ENCODE results near the gene WWOX. TPM values are rescaled to one million over a fixed set of nuclear protein-coding genes. Genes with fewer than 3 reads are reported as not detected.

The WWOX gene
- total and polyA plus RNA-seq, 2 of the 8 experiments (the other 6 are each of a cell fraction or from before 2014, with no cell fraction given): 5.4 to 16.7 TPM

- Histone ChIP-seq H3K4me3 (ENCODE audit: extremely low read depth in 1 of 4, insufficient read depth in 2 of 4, low read depth in 3 of 4, low read length in 4 of 4) (no peak overlapping the region), H2AK5ac (ENCODE audit: low read depth, low read length) (no peak overlapping the region), H4K20me1 (replicated peaks in 1 of 2; ENCODE audit: control insufficient read depth in 1 of 2, insufficient read depth in 2 of 2, low read length in 2 of 2) (no peaks in the 10 kb centered on the region), H3K14ac (ENCODE audit: insufficient read length) (no peak overlapping the region), H2BK120ac (replicated peaks; ENCODE audit: low read depth, low read length) (no peak overlapping the region), H3K56ac (replicated peaks; ENCODE audit: insufficient read length, low read depth, low read length) (no peak overlapping the region), H3K27me3 (replicated peaks in 1 of 4; ENCODE audit: control insufficient read depth in 3 of 4, extremely low read depth in 1 of 4, insufficient read depth in 3 of 4, low read length in 3 of 4) (no peaks in the 10 kb centered on the region), H3K4ac (replicated peaks; ENCODE audit: insufficient read length, low read depth, low read length) (no peak overlapping the region), H3K23me2 (ENCODE audit: low read depth, low read length) (no peaks in the 10 kb centered on the region), H3K18ac (ENCODE audit: extremely low read depth, low read length) (no peak overlapping the region), H4K8ac (ENCODE audit: extremely low read depth, insufficient read depth, low read length) (no peak overlapping the region; the same call in 1 of the 2 replicates), H2BK12ac (ENCODE audit: low read depth, low read length) (no peak overlapping the region), H3K4me1 (replicated peaks in 1 of 4; ENCODE audit: control insufficient read depth in 3 of 4, insufficient read depth in 4 of 4, low read length in 3 of 4) (0 out of 7 replicates have a peak, but pooled peaks cover 0 to 3% (median 0%) of the 10 kb centered on the region in 4 experiments), H3K9me3 (ENCODE audit: insufficient read depth in 2 of 2, low read depth in 1 of 2, low read length in 1 of 2) (no peaks in the 10 kb centered on the region), H3K36me3 (ENCODE audit: control insufficient read depth in 2 of 4, insufficient read depth in 4 of 4, low read length in 3 of 4) (no peaks in the 10 kb centered on the region), H2AFZ (ENCODE audit: low read length) (no peak overlapping the region), H3K4me2 (ENCODE audit: insufficient read depth in 1 of 2, low read depth in 2 of 2, low read length in 2 of 2) (no peak overlapping the region), H4K91ac (replicated peaks; ENCODE audit: insufficient read length, low read length) (no peak overlapping the region), H3K27ac (ENCODE audit: low read depth, low read length) (no peak overlapping the region), H2BK5ac (ENCODE audit: low read depth, low read length) (no peak overlapping the region), H3K9ac (replicated peaks in 1 of 4; ENCODE audit: extremely low read depth in 1 of 4, low read depth in 3 of 4, low read length in 3 of 4) (no peak overlapping the region), H4K5ac (ENCODE audit: insufficient read length, low read depth, low read length) (no peak overlapping the region), H3K23ac (ENCODE audit: insufficient read length) (no peak overlapping the region), H3K79me2 (ENCODE audit: control insufficient read depth in 1 of 2, insufficient read depth in 2 of 2, low read length in 2 of 2) (no peaks in the 10 kb centered on the region), H3K79me1 (ENCODE audit: low read depth, low read length) (no peaks in the 10 kb centered on the region), H2BK20ac (ENCODE audit: low read length) (no peak overlapping the region), H2BK15ac (ENCODE audit: low read length) (no peak overlapping the region)
- FAIRE-seq (no peak), DNase-seq (ENCODE audit: low read depth in 1 of 2, low spot score in 2 of 2) (no peak)
- WGBS, 2 experiments (ENCODE audit: extremely low coverage in 1 of 2, insufficient coverage in 1 of 2, insufficient read length in 1 of 2, insufficient replicate concordance in 2 of 2, low coverage in 1 of 2, low lambda C conversion rate in 2 of 2, missing lambda C conversion rate in 1 of 2): 86% methylated on average over 7 of the region's 7 CpGs; no CpG with 5 or more reads in 1 of the 2 experiments
- ChIA-PET POLR2A (ENCODE audit: partially characterized antibody) (no interaction called here), CTCF (ENCODE audit: partially characterized antibody) (no interaction called here)
- TF ChIP-seq SP1 (IDR thresholded peaks at IDR 0.05; ENCODE audit: low read depth, low read length) (no peak), USF2 (IDR thresholded peaks at IDR 0.05; ENCODE audit: low read length) (no peak), GTF2F1 (IDR thresholded peaks at IDR 0.05; ENCODE audit: borderline replicate concordance, low read depth, low read length) (no peak), TAF1 (IDR thresholded peaks at IDR 0.05; ENCODE audit: low read depth, low read length) (no peak), ZNF274 (IDR thresholded peaks at IDR 0.05; ENCODE audit: borderline replicate concordance, extremely low read depth, low read length) (no peak), KDM5A (IDR thresholded peaks at IDR 0.05; ENCODE audit: low read length) (no peak), SIX5 (IDR thresholded peaks at IDR 0.05; ENCODE audit: low read depth, low read length) (no peak), CREB1 (IDR thresholded peaks at IDR 0.05) (no peak), JUN (IDR thresholded peaks at IDR 0.05; ENCODE audit: low read depth, low read length) (no peak), MAX (IDR thresholded peaks at IDR 0.05) (no peak), RNF2 (IDR thresholded peaks at IDR 0.05; ENCODE audit: borderline replicate concordance, low read depth, low read length, missing control alignments, poor library complexity, severe bottlenecking) (no peak), RXRA (IDR thresholded peaks at IDR 0.05; ENCODE audit: insufficient read depth, low read depth, low read length) (no peak), NANOG (IDR thresholded peaks at IDR 0.05; ENCODE audit: insufficient read depth, low read depth, low read length, poor library complexity, severe bottlenecking) (no peak), CHD2 (IDR thresholded peaks at IDR 0.05; ENCODE audit: low read length) (no peak)
Observed at GRCh38 chr16:78579020-78579419, 479.6 kb downstream of the WWOX start.

Data from H1 (cell line).